ENCODE data around the gene ZNF598.
"Not testable (repeated sequence)": the region's sequence is repeated elsewhere in the genome, so short reads cannot be mapped to it uniquely, and the experiment has no call there.

Gene ZNF598

GRCh38 chr16:2035431-2036199, 26.0 kb upstream of the ZNF598 start:
- no peaks in the 10 kb centered on the region for H3K36me3 ChIP-seq (ENCODE audit: low read length)
- H4K20me1 ChIP-seq (ENCODE audit: low read depth, low read length), result no peaks in the 10 kb centered on the region
- H3K79me2 ChIP-seq (ENCODE audit: insufficient read depth, low read length), result no peaks in the 10 kb centered on the region
- no peaks in the 10 kb centered on the region for H3F3A ChIP-seq (ENCODE audit: insufficient read depth)
- H3K27me3 ChIP-seq (ENCODE audit: low read length), result no peaks in the 10 kb centered on the region
- H3K4me3 ChIP-seq (ENCODE audit: insufficient read depth, low read length, poor library complexity, severe bottlenecking), result no peak overlapping the region
- no peak overlapping the region for H3K4me2 ChIP-seq (ENCODE audit: low read depth, low read length, poor library complexity, severe bottlenecking)
- H3K9me2 ChIP-seq (replicated peaks; ENCODE audit: insufficient read depth, low read length), result no peaks in the 10 kb centered on the region
- no peak overlapping the region for H2AFZ ChIP-seq (ENCODE audit: low read depth, low read length, severe bottlenecking)
- no peaks in the 10 kb centered on the region for H3K9me3 ChIP-seq (ENCODE audit: insufficient read depth, low read length)
- no peak overlapping the region for H3K27ac ChIP-seq (ENCODE audit: low read depth, low read length)
- TF ChIP-seq, protein P1, sequence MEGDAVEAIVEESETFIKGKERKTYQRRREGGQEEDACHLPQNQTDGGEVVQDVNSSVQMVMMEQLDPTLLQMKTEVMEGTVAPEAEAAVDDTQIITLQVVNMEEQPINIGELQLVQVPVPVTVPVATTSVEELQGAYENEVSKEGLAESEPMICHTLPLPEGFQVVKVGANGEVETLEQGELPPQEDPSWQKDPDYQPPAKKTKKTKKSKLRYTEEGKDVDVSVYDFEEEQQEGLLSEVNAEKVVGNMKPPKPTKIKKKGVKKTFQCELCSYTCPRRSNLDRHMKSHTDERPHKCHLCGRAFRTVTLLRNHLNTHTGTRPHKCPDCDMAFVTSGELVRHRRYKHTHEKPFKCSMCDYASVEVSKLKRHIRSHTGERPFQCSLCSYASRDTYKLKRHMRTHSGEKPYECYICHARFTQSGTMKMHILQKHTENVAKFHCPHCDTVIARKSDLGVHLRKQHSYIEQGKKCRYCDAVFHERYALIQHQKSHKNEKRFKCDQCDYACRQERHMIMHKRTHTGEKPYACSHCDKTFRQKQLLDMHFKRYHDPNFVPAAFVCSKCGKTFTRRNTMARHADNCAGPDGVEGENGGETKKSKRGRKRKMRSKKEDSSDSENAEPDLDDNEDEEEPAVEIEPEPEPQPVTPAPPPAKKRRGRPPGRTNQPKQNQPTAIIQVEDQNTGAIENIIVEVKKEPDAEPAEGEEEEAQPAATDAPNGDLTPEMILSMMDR (IDR thresholded peaks at IDR 0.05; ENCODE audit: insufficient read depth, low read length, poor library complexity, severe bottlenecking), result no peak
- TF ChIP-seq EZH2phosphoT487 (conservative IDR thresholded peaks at IDR 0.05; ENCODE audit: low read length), result no peak
- H3K9ac ChIP-seq (ENCODE audit: low read length), result no peak overlapping the region

DNA sequence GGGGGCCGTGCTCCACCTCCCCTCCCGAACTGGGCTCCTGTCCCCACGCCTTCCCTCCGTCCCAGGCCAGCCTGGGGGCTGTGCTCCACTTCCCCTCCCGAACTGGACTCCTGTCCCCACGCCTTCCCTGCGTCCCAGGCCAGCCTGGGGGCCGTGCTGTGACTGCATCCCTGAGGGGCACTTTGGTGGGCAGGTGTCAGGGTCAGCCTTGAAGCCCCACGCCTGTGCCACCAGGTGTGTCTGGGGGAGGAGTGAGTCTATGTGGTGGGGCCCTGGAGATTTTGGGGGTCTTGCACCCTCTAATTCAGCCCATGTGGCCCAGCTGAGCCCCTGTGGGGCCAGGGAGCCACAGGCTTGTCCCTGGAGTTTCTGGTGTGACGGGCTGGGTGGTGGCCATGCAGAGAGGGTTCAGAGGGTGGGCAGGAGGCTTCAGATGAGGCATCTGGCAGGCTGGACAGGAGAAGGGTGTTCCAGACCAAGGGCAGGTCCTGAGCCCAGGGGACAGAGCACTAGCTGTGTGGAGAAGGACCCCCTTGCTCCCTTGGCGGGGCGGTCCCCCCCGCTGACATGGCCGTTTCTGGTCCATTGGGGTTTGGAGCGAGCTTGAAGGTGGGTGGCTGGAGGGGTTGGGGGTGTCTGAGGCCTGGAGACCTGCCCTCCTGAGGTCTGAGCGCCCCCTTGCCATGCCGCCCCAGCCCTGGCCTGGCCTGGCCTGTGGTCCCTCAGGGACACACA, 25.2 kb upstream of the ZNF598 start:
- no peaks in the 10 kb centered on the region for H3F3A ChIP-seq (ENCODE audit: insufficient read depth)
- no peak for TF ChIP-seq EZH2phosphoT487 (conservative IDR thresholded peaks at IDR 0.05; ENCODE audit: low read length)
- TF ChIP-seq, protein P1 (IDR thresholded peaks at IDR 0.05; ENCODE audit: insufficient read depth, low read length, poor library complexity, severe bottlenecking), result no peak
- H3K9me2 ChIP-seq (replicated peaks; ENCODE audit: insufficient read depth, low read length), result no peaks in the 10 kb centered on the region
- H3K36me3 ChIP-seq (ENCODE audit: low read length), result no peaks in the 10 kb centered on the region
- H3K4me2 ChIP-seq (ENCODE audit: low read depth, low read length, poor library complexity, severe bottlenecking), result no peak overlapping the region
- H3K27ac ChIP-seq (ENCODE audit: low read depth, low read length), result no peak overlapping the region
- no peak overlapping the region for H3K9ac ChIP-seq (ENCODE audit: low read length)
- H3K27me3 ChIP-seq (ENCODE audit: low read length), result no peaks in the 10 kb centered on the region
- H3K79me2 ChIP-seq (ENCODE audit: insufficient read depth, low read length), result no peaks in the 10 kb centered on the region
- H3K4me3 ChIP-seq (ENCODE audit: insufficient read depth, low read length, poor library complexity, severe bottlenecking), result no peak overlapping the region
- H3K9me3 ChIP-seq (ENCODE audit: insufficient read depth, low read length), result no peaks in the 10 kb centered on the region
- H4K20me1 ChIP-seq (ENCODE audit: low read depth, low read length), result no peaks in the 10 kb centered on the region
- no peak overlapping the region for H2AFZ ChIP-seq (ENCODE audit: low read depth, low read length, severe bottlenecking)

GRCh38 chr16:2033909-2034695, 24.5 kb upstream of the ZNF598 start:
- not testable (repeated sequence) for H4K20me1 ChIP-seq (ENCODE audit: low read depth, low read length); H3K27ac ChIP-seq (ENCODE audit: low read depth, low read length); H3K9me2 ChIP-seq (replicated peaks; ENCODE audit: insufficient read depth, low read length); H3K9me3 ChIP-seq (ENCODE audit: insufficient read depth, low read length); H3F3A ChIP-seq (ENCODE audit: insufficient read depth); H3K36me3 ChIP-seq (ENCODE audit: low read length); H3K79me2 ChIP-seq (ENCODE audit: insufficient read depth, low read length); H3K9ac ChIP-seq (ENCODE audit: low read length); H2AFZ ChIP-seq (ENCODE audit: low read depth, low read length, severe bottlenecking); H3K4me3 ChIP-seq (ENCODE audit: insufficient read depth, low read length, poor library complexity, severe bottlenecking); H3K4me2 ChIP-seq (ENCODE audit: low read depth, low read length, poor library complexity, severe bottlenecking); H3K27me3 ChIP-seq (ENCODE audit: low read length)

Measured in SU-DHL-6 (cell line).